Measurements from ENCODE around the gene C1QL1.

The C1QL1 gene

GRCh38 chr17:44911133-44912001 lies 56.7 kb downstream of the C1QL1 start:
- peak; percentile 47 for DNase-seq

- no peak for DNase-seq
Measured at GRCh38 chr17:44910231-44911106, 57.6 kb downstream of the C1QL1 start.
